ENCODE data around the gene WDPCP. TPM values are rescaled to one million over a fixed set of nuclear protein-coding genes. Genes with fewer than 3 reads are reported as not detected.

The WDPCP gene
- polyA plus RNA-seq, 1 of the 3 experiments (the other 2 are of a cell fraction): 3.1 TPM

GRCh38 chr2:63118821-63119220, 469.5 kb downstream of the WDPCP start:
- Histone ChIP-seq H2AFZ (ENCODE audit: low read depth) (no peak overlapping the region), H3K9ac (no peak overlapping the region), H3F3A (replicated peaks; ENCODE audit: insufficient read depth) (no peaks in the 10 kb centered on the region), H3K79me2 (ENCODE audit: insufficient read depth) (no peaks in the 10 kb centered on the region), H4K20me1 (ENCODE audit: insufficient read depth) (no peaks in the 10 kb centered on the region), H3K36me3 (replicated peaks in 1 of 2; ENCODE audit: control insufficient read depth in 1 of 2, insufficient read depth in 2 of 2, low read length in 1 of 2) (no peaks in the 10 kb centered on the region), H3K4me1 (ENCODE audit: control insufficient read depth in 1 of 2, insufficient read depth in 2 of 2, low read depth in 1 of 2, low read length in 1 of 2) (no peaks in the 10 kb centered on the region), H3K9me2 (no peaks in the 10 kb centered on the region), H3K4me3 (ENCODE audit: low read depth in 2 of 2, low read length in 1 of 2) (no peak overlapping the region), H3K27me3 (ENCODE audit: insufficient read depth) (no peaks in the 10 kb centered on the region), H3K4me2 (no peak overlapping the region), H3K9me3 (peaks cover 10% of the 10 kb centered on the region), H3K27ac (ENCODE audit: low read depth in 2 of 2, low read length in 1 of 2) (no peak overlapping the region)
- ChIA-PET POLR2A (no interaction called here), CTCF (interaction anchor here (0.6 to 0.9 kb wide), 2 partner anchors 369 to 563 kb away, joined by 3 read pairs; no protein-coding TSS in a partner anchor)
- no peak for TF ChIP-seq FOXJ3 (CRISPR knock-in tag; IDR thresholded peaks at IDR 0.05)
- TF ChIP-seq ELF1 (IDR thresholded peaks at IDR 0.05): no peak
- no peak for TF ChIP-seq CTCF (IDR thresholded peaks at IDR 0.05)
- TF ChIP-seq NFIC (IDR thresholded peaks at IDR 0.05; ENCODE audit: borderline replicate concordance): no peak
- TF ChIP-seq MEF2A (IDR thresholded peaks at IDR 0.05; ENCODE audit: borderline replicate concordance, low read depth): no peak
- no peak for TF ChIP-seq NRF1 (IDR thresholded peaks at IDR 0.05; ENCODE audit: low read depth, low read length)
- no peak for TF ChIP-seq SIN3A (IDR thresholded peaks at IDR 0.05; ENCODE audit: borderline replicate concordance, low read depth, low read length)
- TF ChIP-seq RFX5 (IDR thresholded peaks at IDR 0.05; ENCODE audit: low read length): no peak
- no peak for TF ChIP-seq IRF3 (IDR thresholded peaks at IDR 0.05; ENCODE audit: low read depth, low read length)
- TF ChIP-seq RCOR1 (IDR thresholded peaks at IDR 0.05; ENCODE audit: low read length): no peak
- TF ChIP-seq GABPA (IDR thresholded peaks at IDR 0.05; ENCODE audit: low read depth): no peak
- TF ChIP-seq FOSL2 (IDR thresholded peaks at IDR 0.05; ENCODE audit: borderline replicate concordance, low read depth): no peak
- no peak for TF ChIP-seq TEAD4 (IDR thresholded peaks at IDR 0.05; ENCODE audit: borderline replicate concordance, insufficient read depth)
- no peak for TF ChIP-seq EP300 (IDR thresholded peaks at IDR 0.05; ENCODE audit: borderline replicate concordance in 1 of 2, low read depth in 1 of 2, low read length in 1 of 2)
- WGBS (ENCODE audit: low lambda C conversion rate): 83% methylated on average over 2 of the region's 2 CpGs
- no peak for DNase-seq

GRCh38 chr2:63104482-63104881, 483.8 kb downstream of the WDPCP start:
- Histone ChIP-seq H3K36me3 (replicated peaks in 1 of 2; ENCODE audit: control insufficient read depth in 1 of 2, insufficient read depth in 2 of 2, low read length in 1 of 2) (no peaks in the 10 kb centered on the region), H4K20me1 (ENCODE audit: insufficient read depth) (no peaks in the 10 kb centered on the region), H3K4me1 (ENCODE audit: control insufficient read depth in 1 of 2, insufficient read depth in 2 of 2, low read depth in 1 of 2, low read length in 1 of 2) (no peaks in the 10 kb centered on the region), H3K9me2 (no peaks in the 10 kb centered on the region), H3K4me3 (ENCODE audit: low read depth in 2 of 2, low read length in 1 of 2) (no peak overlapping the region), H3K9ac (no peak overlapping the region), H3K4me2 (no peak overlapping the region), H3F3A (replicated peaks; ENCODE audit: insufficient read depth) (no peaks in the 10 kb centered on the region), H3K79me2 (ENCODE audit: insufficient read depth) (no peaks in the 10 kb centered on the region), H3K9me3 (no peaks in the 10 kb centered on the region), H3K27me3 (ENCODE audit: insufficient read depth) (no peaks in the 10 kb centered on the region), H3K27ac (ENCODE audit: low read depth in 2 of 2, low read length in 1 of 2) (no peak overlapping the region), H2AFZ (ENCODE audit: low read depth) (no peak overlapping the region)
- POLR2A ChIA-PET: no interaction called here
- no peak for DNase-seq
- 25% methylated on average over 1 of the region's 1 CpG for WGBS (ENCODE audit: low lambda C conversion rate)
- CTCF ChIA-PET: no interaction called here
- TF ChIP-seq POLR2AphosphoS5 (IDR thresholded peaks at IDR 0.05; ENCODE audit: low read depth, low read length): no peak
- no peak for TF ChIP-seq RFX5 (IDR thresholded peaks at IDR 0.05; ENCODE audit: low read length)
- no peak for TF ChIP-seq GATA2 (CRISPR knock-in tag; IDR thresholded peaks at IDR 0.05)
- TF ChIP-seq TAF1 (IDR thresholded peaks at IDR 0.05; ENCODE audit: borderline replicate concordance, low read depth, low read length): no peak
- no peak for TF ChIP-seq CHD2 (IDR thresholded peaks at IDR 0.05; ENCODE audit: low read length, partially characterized antibody)
- TF ChIP-seq FOXJ3 (CRISPR knock-in tag; IDR thresholded peaks at IDR 0.05): no peak
- no peak for TF ChIP-seq EZH2phosphoT487 (IDR thresholded peaks at IDR 0.05; ENCODE audit: borderline replicate concordance, low read depth)
- TF ChIP-seq EP300 (IDR thresholded peaks at IDR 0.05; ENCODE audit: borderline replicate concordance in 1 of 2, low read depth in 1 of 2, low read length in 1 of 2): no peak
- no peak for TF ChIP-seq USF2 (IDR thresholded peaks at IDR 0.05; ENCODE audit: borderline replicate concordance, low read depth, low read length)
- TF ChIP-seq PBX3 (IDR thresholded peaks at IDR 0.05): no peak
- TF ChIP-seq MEF2A (IDR thresholded peaks at IDR 0.05; ENCODE audit: borderline replicate concordance, low read depth): no peak
- TF ChIP-seq ELF1 (IDR thresholded peaks at IDR 0.05): no peak
- no peak for TF ChIP-seq IRF3 (IDR thresholded peaks at IDR 0.05; ENCODE audit: low read depth, low read length)
- TF ChIP-seq RXRA (IDR thresholded peaks at IDR 0.05; ENCODE audit: borderline replicate concordance, low read depth): no peak
- no peak for TF ChIP-seq GABPA (IDR thresholded peaks at IDR 0.05; ENCODE audit: low read depth)
- no peak for TF ChIP-seq TCF12 (IDR thresholded peaks at IDR 0.05)
